OCI-LY3 (cell line): ENCODE data around the gene INTS2.
A peak's percentile ranks its signal among the peaks of the same experiment; 100 is the strongest.

Source experiments
- H2AFZ ChIP-seq: fragments of 200-600, 300-600 bp; shearing (Covaris generic); 2 replicates; pipeline ENCODE4 v1.6.0; 2014; ENCODE audit warnings: antibody characterized with exemption, low read depth, low read length
- H3K27ac ChIP-seq: fragments of 200-600, 300-600 bp; sonication (generic); 2 replicates; pipeline ENCODE4 v1.5.1; 2014; ENCODE audit warnings: mild to moderate bottlenecking, low read length, moderate library complexity, mixed read lengths
- H3K27me3 ChIP-seq: fragments of 200-600, 300-600 bp; sonication (generic); 2 replicates; pipeline ENCODE4 v1.6.1; 2014; ENCODE audit warnings: low read depth, low read length, mixed read lengths
- H3K36me3 ChIP-seq: fragments of 200-600, 300-600 bp; sonication (generic); replicated peaks from 2 replicates; pipeline ENCODE3; 2014; ENCODE audit warnings: low read depth, low read length, mixed read lengths
- H3K4me1 ChIP-seq: fragments of 300-600, 200-600 bp; sonication (generic); 2 replicates; pipeline ENCODE4 v1.6.1; 2014; ENCODE audit warnings: low read length, mixed read lengths
- H3K4me2 ChIP-seq: fragments of 200-600, 300-600 bp; sonication (generic); 2 replicates; pipeline ENCODE4 v1.6.1; 2014; ENCODE audit warnings: low read length, mixed read lengths
- H3K4me3 ChIP-seq: fragments of 300-600, 200-600 bp; sonication (generic); 2 replicates; pipeline ENCODE4 v1.5.1; 2014; ENCODE audit warnings: antibody characterized with exemption, mild to moderate bottlenecking, low read length, moderate library complexity
- H3K79me2 ChIP-seq: fragments of 300-600, 200-600 bp; shearing (Covaris generic); 2 replicates; pipeline ENCODE4 v1.6.1; 2014; ENCODE audit warnings: mild to moderate bottlenecking, low read length, mixed read lengths
- H3K9ac ChIP-seq: fragments of 300-600, 200-600 bp; shearing (Covaris generic); 2 replicates; pipeline ENCODE4 v1.6.0; 2014; ENCODE audit warnings: mild to moderate bottlenecking, low read length, moderate library complexity
- H3K9me3 ChIP-seq: fragments of 200-600, 300-600 bp; shearing (Covaris generic); 2 replicates; pipeline ENCODE4 v1.6.1; 2014; ENCODE audit warnings: low read length, mixed read lengths; ENCODE audit not compliant: insufficient read depth
- H4K20me1 ChIP-seq: fragments of 200-600, 300-600 bp; sonication (generic); 2 replicates; pipeline ENCODE4 v1.6.1; 2016; ENCODE audit warnings: low read length, mixed read lengths; ENCODE audit not compliant: insufficient read depth
- CTCF ChIP-seq: fragments of 200-600, 300-600 bp; sonication (generic); IDR thresholded peaks from 2 replicates; pipeline ENCODE4 v1.5.1; 2014; ENCODE audit warnings: antibody characterized with exemption, low read length, low read depth
- EZH2phosphoT487 ChIP-seq: fragments of 200-600 bp; shearing (Covaris generic); IDR thresholded peaks from 2 replicates; pipeline ENCODE4 v1.6.1; 2018; ENCODE audit warnings: antibody characterized with exemption, mixed run types, low read depth

The INTS2 gene

GRCh38 chr17:61877837-61878236 is 49.9 kb downstream of the INTS2 start:
- Histone ChIP-seq H3K79me2 (no peaks in the 10 kb centered on the region), H3K4me1 (peaks cover 9% of the 10 kb centered on the region), H3K27ac (no peak overlapping the region), H3K9ac (no peak overlapping the region), H3K36me3 (peaks cover 32% of the 10 kb centered on the region), H3K27me3 (no peaks in the 10 kb centered on the region), H3K9me3 (no peaks in the 10 kb centered on the region), H3K4me3 (no peak overlapping the region), H4K20me1 (no peaks in the 10 kb centered on the region), H2AFZ (no peak overlapping the region), H3K4me2 (no peak overlapping the region)
- no peak for TF ChIP-seq CTCF
- TF ChIP-seq EZH2phosphoT487: no peak

GRCh38 chr17:61875804-61876203 is 52.0 kb downstream of the INTS2 start:
- Histone ChIP-seq H4K20me1 (no peaks in the 10 kb centered on the region), H3K4me2 (peak overlapping the region; percentile 27)

GRCh38 chr17:61875285-61875684 is 52.5 kb downstream of the INTS2 start:
- Histone ChIP-seq H3K27me3 (no peaks in the 10 kb centered on the region), H3K36me3 (peaks cover 30% of the 10 kb centered on the region), H3K9ac (no peak overlapping the region), H3K79me2 (no peaks in the 10 kb centered on the region), H3K27ac (no peak overlapping the region), H3K9me3 (no peaks in the 10 kb centered on the region), H2AFZ (no peak overlapping the region), H4K20me1 (no peaks in the 10 kb centered on the region), H3K4me1 (peaks cover 9% of the 10 kb centered on the region), H3K4me3 (no peak overlapping the region), H3K4me2 (peak overlapping the region; percentile 27)
- no peak for TF ChIP-seq CTCF
- no peak for TF ChIP-seq EZH2phosphoT487

More at GRCh38 chr17:61875804-61876203, 52.0 kb downstream of the INTS2 start:
- H3K79me2 ChIP-seq: no peaks in the 10 kb centered on the region
- no peaks in the 10 kb centered on the region for H3K27me3 ChIP-seq
- peaks cover 28% of the 10 kb centered on the region for H3K36me3 ChIP-seq
- H2AFZ ChIP-seq: no peak overlapping the region
- TF ChIP-seq CTCF: no peak
- TF ChIP-seq EZH2phosphoT487: no peak
- H3K9me3 ChIP-seq: no peaks in the 10 kb centered on the region
- H3K4me3 ChIP-seq: no peak overlapping the region
- peaks cover 9% of the 10 kb centered on the region for H3K4me1 ChIP-seq
- no peak overlapping the region for H3K9ac ChIP-seq
- no peak overlapping the region for H3K27ac ChIP-seq

GRCh38 chr17:61874075-61874474 is 53.7 kb downstream of the INTS2 start:
- peaks cover 35% of the 10 kb centered on the region for H3K36me3 ChIP-seq
- no peak overlapping the region for H2AFZ ChIP-seq
- TF ChIP-seq EZH2phosphoT487: no peak
- no peak for TF ChIP-seq CTCF
- H3K4me2 ChIP-seq: no peak overlapping the region
- no peak overlapping the region for H3K27ac ChIP-seq
- no peaks in the 10 kb centered on the region for H3K9me3 ChIP-seq
- H3K4me3 ChIP-seq: no peak overlapping the region
- H3K4me1 ChIP-seq: peaks cover 9% of the 10 kb centered on the region
- H3K27me3 ChIP-seq: no peaks in the 10 kb centered on the region
- no peak overlapping the region for H3K9ac ChIP-seq
- H3K79me2 ChIP-seq: no peaks in the 10 kb centered on the region
- no peaks in the 10 kb centered on the region for H4K20me1 ChIP-seq
